ENCODE results near the gene ATP10B. TPM values are rescaled to one million over a fixed set of nuclear protein-coding genes. Genes with fewer than 3 reads are reported as not detected.

Gene ATP10B
- total and polyA plus RNA-seq, 2 of the 13 experiments (the other 11 are each of a cell fraction or from before 2014, with no cell fraction given), result not detected

- TF ChIP-seq ZNF788 (CRISPR knock-in tag; IDR thresholded peaks at IDR 0.05; ENCODE audit: borderline replicate concordance) (no peak), HIC2 (CRISPR knock-in tag; IDR thresholded peaks at IDR 0.05; ENCODE audit: low read depth) (no peak)
- TF ChIP-seq, protein P1, sequence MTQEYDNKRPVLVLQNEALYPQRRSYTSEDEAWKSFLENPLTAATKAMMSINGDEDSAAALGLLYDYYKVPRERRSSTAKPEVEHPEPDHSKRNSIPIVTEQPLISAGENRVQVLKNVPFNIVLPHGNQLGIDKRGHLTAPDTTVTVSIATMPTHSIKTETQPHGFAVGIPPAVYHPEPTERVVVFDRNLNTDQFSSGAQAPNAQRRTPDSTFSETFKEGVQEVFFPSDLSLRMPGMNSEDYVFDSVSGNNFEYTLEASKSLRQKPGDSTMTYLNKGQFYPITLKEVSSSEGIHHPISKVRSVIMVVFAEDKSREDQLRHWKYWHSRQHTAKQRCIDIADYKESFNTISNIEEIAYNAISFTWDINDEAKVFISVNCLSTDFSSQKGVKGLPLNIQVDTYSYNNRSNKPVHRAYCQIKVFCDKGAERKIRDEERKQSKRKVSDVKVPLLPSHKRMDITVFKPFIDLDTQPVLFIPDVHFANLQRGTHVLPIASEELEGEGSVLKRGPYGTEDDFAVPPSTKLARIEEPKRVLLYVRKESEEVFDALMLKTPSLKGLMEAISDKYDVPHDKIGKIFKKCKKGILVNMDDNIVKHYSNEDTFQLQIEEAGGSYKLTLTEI (CRISPR knock-in tag; conservative IDR thresholded peaks at IDR 0.05), result no peak
These were observed 20.2 kb downstream of the ATP10B start for GRCh38 chr5:160831801-160832200.

More at GRCh38 chr5:160831801-160832200, 20.2 kb downstream of the ATP10B start:
- ChIA-PET CTCF (ENCODE audit: low intra/inter-chr PET ratio, low total read pairs) (no interaction called here), POLR2A (no interaction called here)
- ATAC-seq (no peak), DNase-seq (ENCODE audit: low spot score) (no peak), FAIRE-seq (no peak)
- H3K4me3 ChIP-seq (replicated peaks in 1 of 3; ENCODE audit: insufficient read depth in 1 of 3, low read depth in 2 of 3, low read length in 3 of 3), result no peak overlapping the region
- no peaks in the 10 kb centered on the region for H4K20me1 ChIP-seq (ENCODE audit: insufficient read depth, low read length)
- no TSS peak for BruUV-seq (replicated peaks)
- in situ Hi-C loops (cut with HindIII; ENCODE audit: extremely low pct_ligation_motif_present, low pct_unique_long_range_greater_than_20kb) (no loop called here), intact Hi-C loops (cut with micrococcal nuclease; ENCODE audit: unreplicated experiment) (no loop called here)
- no peak overlapping the region for H3K4me2 ChIP-seq (ENCODE audit: low read depth, low read length)
- no peaks in the 10 kb centered on the region; the same call in 1 of the 2 replicates for H3K9me3 ChIP-seq (ENCODE audit: low read length)
- H2AFZ ChIP-seq (ENCODE audit: low read length), result no peak overlapping the region
- no peaks in the 10 kb centered on the region for H3K36me3 ChIP-seq (replicated peaks in 1 of 2; ENCODE audit: control insufficient read depth in 1 of 2, insufficient read depth in 2 of 2, low read length in 2 of 2)
- no peak overlapping the region for H3K27ac ChIP-seq (ENCODE audit: extremely low read length, insufficient read depth, low read length)
- no peaks in the 10 kb centered on the region for H3K79me2 ChIP-seq (ENCODE audit: insufficient read depth, low read length)
- 0% methylated on average over 1 of the region's 1 CpG for WGBS (ENCODE audit: low lambda C conversion rate)
- H3K4me1 ChIP-seq (ENCODE audit: insufficient read depth, low read length), result no peaks in the 10 kb centered on the region
- H3K9ac ChIP-seq (ENCODE audit: insufficient read depth, low read depth, low read length), result no peak overlapping the region
- H3K27me3 ChIP-seq (ENCODE audit: control insufficient read depth in 1 of 2, insufficient read depth in 2 of 2, low read length in 2 of 2), result no peaks in the 10 kb centered on the region
